Measurements from ENCODE around the gene NUDT15. TPM values are rescaled to one million over a fixed set of nuclear protein-coding genes. Genes with fewer than 3 reads are reported as not detected.

NUDT15 gene
- polyA plus RNA-seq, 1 of the 3 experiments (the other 2 are of a cell fraction), result 11.9 TPM

DNA sequence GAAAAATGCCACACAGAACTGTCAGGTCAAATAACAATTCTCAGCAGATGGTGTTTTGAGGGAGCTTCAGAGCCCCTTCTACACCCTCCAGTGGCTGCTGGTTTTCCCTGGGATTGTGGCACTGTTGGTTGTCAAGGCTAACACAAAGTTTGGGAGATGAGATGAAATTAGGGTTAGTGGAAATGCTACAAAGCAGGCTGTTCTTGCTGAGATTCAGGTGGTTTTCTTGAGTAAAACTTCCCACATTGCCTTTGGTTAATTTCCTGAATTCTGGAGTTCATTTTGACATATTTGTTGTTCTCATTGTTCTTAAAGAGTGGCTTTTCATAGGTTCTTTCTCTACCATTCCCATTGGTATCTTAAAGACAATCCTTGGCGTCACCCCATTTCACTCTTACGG is 35.3 kb downstream of the NUDT15 start:
- H3K27ac ChIP-seq (ENCODE audit: low read depth in 2 of 2, low read length in 1 of 2), result no peak overlapping the region
- no peak overlapping the region for H3K9ac ChIP-seq
- no peaks in the 10 kb centered on the region for H3K9me2 ChIP-seq
- no peak for DNase-seq
- H3K36me3 ChIP-seq (replicated peaks in 1 of 2; ENCODE audit: control insufficient read depth in 1 of 2, insufficient read depth in 2 of 2, low read length in 1 of 2), result peaks cover 76 to 90% of the 10 kb centered on the region in 2 experiments
- CTCF ChIA-PET, result no interaction called here
- H3K4me3 ChIP-seq (ENCODE audit: low read depth in 2 of 2, low read length in 1 of 2), result peak overlapping the region in 1 of 2 experiments; percentile 1; a peak in 1 of 4 replicates
- POLR2A ChIA-PET, result no interaction called here
- H3K4me1 ChIP-seq (ENCODE audit: control insufficient read depth in 1 of 2, insufficient read depth in 2 of 2, low read depth in 1 of 2, low read length in 1 of 2), result no peaks in the 10 kb centered on the region
- 98% methylated on average over 2 of the region's 2 CpGs for WGBS (ENCODE audit: low lambda C conversion rate)
- H3K27me3 ChIP-seq (ENCODE audit: insufficient read depth), result no peaks in the 10 kb centered on the region
- H3K79me2 ChIP-seq (ENCODE audit: insufficient read depth), result 0 out of 2 replicates have a peak, but pooled peaks cover under 1% of the 10 kb centered on the region
- no peaks in the 10 kb centered on the region for H4K20me1 ChIP-seq (ENCODE audit: insufficient read depth)
- no peak overlapping the region for H2AFZ ChIP-seq (ENCODE audit: low read depth)
- TF ChIP-seq, protein P1, sequence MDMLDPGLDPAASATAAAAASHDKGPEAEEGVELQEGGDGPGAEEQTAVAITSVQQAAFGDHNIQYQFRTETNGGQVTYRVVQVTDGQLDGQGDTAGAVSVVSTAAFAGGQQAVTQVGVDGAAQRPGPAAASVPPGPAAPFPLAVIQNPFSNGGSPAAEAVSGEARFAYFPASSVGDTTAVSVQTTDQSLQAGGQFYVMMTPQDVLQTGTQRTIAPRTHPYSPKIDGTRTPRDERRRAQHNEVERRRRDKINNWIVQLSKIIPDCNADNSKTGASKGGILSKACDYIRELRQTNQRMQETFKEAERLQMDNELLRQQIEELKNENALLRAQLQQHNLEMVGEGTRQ (IDR thresholded peaks at IDR 0.05; ENCODE audit: borderline replicate concordance, low read depth, low read length), result no peak
- TF ChIP-seq EP300 (IDR thresholded peaks at IDR 0.05; ENCODE audit: borderline replicate concordance in 1 of 2, low read depth in 1 of 2, low read length in 1 of 2) (no peak), NRF1 (IDR thresholded peaks at IDR 0.05; ENCODE audit: low read depth, low read length) (no peak), RCOR1 (IDR thresholded peaks at IDR 0.05; ENCODE audit: low read length) (no peak), CHD2 (IDR thresholded peaks at IDR 0.05; ENCODE audit: low read length, partially characterized antibody) (no peak), TCF12 (IDR thresholded peaks at IDR 0.05) (no peak), TAF1 (IDR thresholded peaks at IDR 0.05; ENCODE audit: borderline replicate concordance, low read depth, low read length) (no peak), FOSL2 (IDR thresholded peaks at IDR 0.05; ENCODE audit: borderline replicate concordance, low read depth) (no peak)
- TF ChIP-seq, protein P2, sequence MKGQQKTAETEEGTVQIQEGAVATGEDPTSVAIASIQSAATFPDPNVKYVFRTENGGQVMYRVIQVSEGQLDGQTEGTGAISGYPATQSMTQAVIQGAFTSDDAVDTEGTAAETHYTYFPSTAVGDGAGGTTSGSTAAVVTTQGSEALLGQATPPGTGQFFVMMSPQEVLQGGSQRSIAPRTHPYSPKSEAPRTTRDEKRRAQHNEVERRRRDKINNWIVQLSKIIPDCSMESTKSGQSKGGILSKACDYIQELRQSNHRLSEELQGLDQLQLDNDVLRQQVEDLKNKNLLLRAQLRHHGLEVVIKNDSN (IDR thresholded peaks at IDR 0.05; ENCODE audit: borderline replicate concordance, low read depth), result no peak
- TF ChIP-seq, protein P3, sequence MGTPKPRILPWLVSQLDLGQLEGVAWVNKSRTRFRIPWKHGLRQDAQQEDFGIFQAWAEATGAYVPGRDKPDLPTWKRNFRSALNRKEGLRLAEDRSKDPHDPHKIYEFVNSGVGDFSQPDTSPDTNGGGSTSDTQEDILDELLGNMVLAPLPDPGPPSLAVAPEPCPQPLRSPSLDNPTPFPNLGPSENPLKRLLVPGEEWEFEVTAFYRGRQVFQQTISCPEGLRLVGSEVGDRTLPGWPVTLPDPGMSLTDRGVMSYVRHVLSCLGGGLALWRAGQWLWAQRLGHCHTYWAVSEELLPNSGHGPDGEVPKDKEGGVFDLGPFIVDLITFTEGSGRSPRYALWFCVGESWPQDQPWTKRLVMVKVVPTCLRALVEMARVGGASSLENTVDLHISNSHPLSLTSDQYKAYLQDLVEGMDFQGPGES (IDR thresholded peaks at IDR 0.05; ENCODE audit: low read depth, low read length), result no peak
- no peaks in the 10 kb centered on the region for H3F3A ChIP-seq (replicated peaks; ENCODE audit: insufficient read depth)
- H3K4me2 ChIP-seq, result no peak overlapping the region
- peaks cover 22% of the 10 kb centered on the region; the same call in 1 of the 2 replicates for H3K9me3 ChIP-seq

DNA sequence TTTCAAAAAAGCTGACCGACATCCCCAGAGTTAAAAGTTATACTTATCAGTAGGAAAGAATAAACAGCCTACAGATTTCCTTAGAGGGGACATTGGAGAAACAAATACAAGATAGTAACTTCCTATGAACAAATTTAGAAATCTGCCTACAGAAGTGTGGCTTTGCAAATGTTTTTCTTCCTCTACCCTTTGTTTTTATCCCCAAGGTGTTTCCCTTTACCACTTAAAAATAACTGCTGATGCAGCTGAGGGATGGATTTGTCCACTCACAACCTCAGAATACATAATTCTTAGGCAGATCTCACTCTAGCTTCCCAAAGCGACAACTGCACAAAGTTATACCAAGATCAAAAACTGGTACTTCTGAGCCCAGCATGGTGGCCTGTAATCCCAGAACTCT is 36.5 kb downstream of the NUDT15 start:
- Histone ChIP-seq H3K4me3 (ENCODE audit: low read depth in 2 of 2, low read length in 1 of 2) (no peak overlapping the region), H3K9ac (no peak overlapping the region)

More for the DNA sequence above, 36.5 kb downstream of the NUDT15 start:
- Histone ChIP-seq H3F3A (replicated peaks; ENCODE audit: insufficient read depth) (no peaks in the 10 kb centered on the region), H3K9me2 (no peaks in the 10 kb centered on the region), H3K27me3 (ENCODE audit: insufficient read depth) (no peaks in the 10 kb centered on the region), H3K4me1 (ENCODE audit: control insufficient read depth in 1 of 2, insufficient read depth in 2 of 2, low read depth in 1 of 2, low read length in 1 of 2) (no peaks in the 10 kb centered on the region), H4K20me1 (ENCODE audit: insufficient read depth) (no peaks in the 10 kb centered on the region), H3K36me3 (replicated peaks in 1 of 2; ENCODE audit: control insufficient read depth in 1 of 2, insufficient read depth in 2 of 2, low read length in 1 of 2) (peaks cover 76 to 89% of the 10 kb centered on the region in 2 experiments), H2AFZ (ENCODE audit: low read depth) (no peak overlapping the region), H3K4me2 (no peak overlapping the region), H3K9me3 (peaks cover 12% of the 10 kb centered on the region; the same call in 1 of the 2 replicates), H3K27ac (ENCODE audit: low read depth in 2 of 2, low read length in 1 of 2) (no peak overlapping the region), H3K79me2 (ENCODE audit: insufficient read depth) (no peaks in the 10 kb centered on the region)
- no peak for DNase-seq
- POLR2A ChIA-PET, result no interaction called here
- TF ChIP-seq FOXJ3 (CRISPR knock-in tag; IDR thresholded peaks at IDR 0.05), result no peak
- TF ChIP-seq, protein P4, sequence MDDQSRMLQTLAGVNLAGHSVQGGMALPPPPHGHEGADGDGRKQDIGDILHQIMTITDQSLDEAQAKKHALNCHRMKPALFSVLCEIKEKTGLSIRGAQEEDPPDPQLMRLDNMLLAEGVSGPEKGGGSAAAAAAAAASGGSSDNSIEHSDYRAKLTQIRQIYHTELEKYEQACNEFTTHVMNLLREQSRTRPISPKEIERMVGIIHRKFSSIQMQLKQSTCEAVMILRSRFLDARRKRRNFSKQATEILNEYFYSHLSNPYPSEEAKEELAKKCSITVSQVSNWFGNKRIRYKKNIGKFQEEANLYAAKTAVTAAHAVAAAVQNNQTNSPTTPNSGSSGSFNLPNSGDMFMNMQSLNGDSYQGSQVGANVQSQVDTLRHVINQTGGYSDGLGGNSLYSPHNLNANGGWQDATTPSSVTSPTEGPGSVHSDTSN (IDR thresholded peaks at IDR 0.05), result no peak
- no peak for TF ChIP-seq MEF2A (IDR thresholded peaks at IDR 0.05; ENCODE audit: borderline replicate concordance, low read depth)
- TF ChIP-seq, protein P5, sequence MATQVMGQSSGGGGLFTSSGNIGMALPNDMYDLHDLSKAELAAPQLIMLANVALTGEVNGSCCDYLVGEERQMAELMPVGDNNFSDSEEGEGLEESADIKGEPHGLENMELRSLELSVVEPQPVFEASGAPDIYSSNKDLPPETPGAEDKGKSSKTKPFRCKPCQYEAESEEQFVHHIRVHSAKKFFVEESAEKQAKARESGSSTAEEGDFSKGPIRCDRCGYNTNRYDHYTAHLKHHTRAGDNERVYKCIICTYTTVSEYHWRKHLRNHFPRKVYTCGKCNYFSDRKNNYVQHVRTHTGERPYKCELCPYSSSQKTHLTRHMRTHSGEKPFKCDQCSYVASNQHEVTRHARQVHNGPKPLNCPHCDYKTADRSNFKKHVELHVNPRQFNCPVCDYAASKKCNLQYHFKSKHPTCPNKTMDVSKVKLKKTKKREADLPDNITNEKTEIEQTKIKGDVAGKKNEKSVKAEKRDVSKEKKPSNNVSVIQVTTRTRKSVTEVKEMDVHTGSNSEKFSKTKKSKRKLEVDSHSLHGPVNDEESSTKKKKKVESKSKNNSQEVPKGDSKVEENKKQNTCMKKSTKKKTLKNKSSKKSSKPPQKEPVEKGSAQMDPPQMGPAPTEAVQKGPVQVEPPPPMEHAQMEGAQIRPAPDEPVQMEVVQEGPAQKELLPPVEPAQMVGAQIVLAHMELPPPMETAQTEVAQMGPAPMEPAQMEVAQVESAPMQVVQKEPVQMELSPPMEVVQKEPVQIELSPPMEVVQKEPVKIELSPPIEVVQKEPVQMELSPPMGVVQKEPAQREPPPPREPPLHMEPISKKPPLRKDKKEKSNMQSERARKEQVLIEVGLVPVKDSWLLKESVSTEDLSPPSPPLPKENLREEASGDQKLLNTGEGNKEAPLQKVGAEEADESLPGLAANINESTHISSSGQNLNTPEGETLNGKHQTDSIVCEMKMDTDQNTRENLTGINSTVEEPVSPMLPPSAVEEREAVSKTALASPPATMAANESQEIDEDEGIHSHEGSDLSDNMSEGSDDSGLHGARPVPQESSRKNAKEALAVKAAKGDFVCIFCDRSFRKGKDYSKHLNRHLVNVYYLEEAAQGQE (IDR thresholded peaks at IDR 0.05; ENCODE audit: low read depth, low read length), result no peak
- 100% methylated on average over 2 of the region's 2 CpGs for WGBS (ENCODE audit: low lambda C conversion rate)
- CTCF ChIA-PET, result no interaction called here
